IPS DF 6.9 (cell line): ENCODE data around the gene TARDBP.
A peak's percentile ranks its signal among the peaks of the same experiment; 100 is the strongest.
"Not testable (repeated sequence)": the region's sequence is repeated elsewhere in the genome, so short reads cannot be mapped to it uniquely, and the experiment has no call there.

Experiments
- DNase-seq: peaks from one replicate; pipeline ENCODE4 v3.0.0-alpha.2; 2013; ENCODE audit warnings: low read depth, low spot score
- H3K27ac ChIP-seq: one replicate; pipeline ENCODE4 v1.5.1; 2013; ENCODE audit warnings: low read length, control low read depth
- H3K27me3 ChIP-seq: 2 replicates; pipeline ENCODE4 v1.6.1; 2013; ENCODE audit warnings: mild to moderate bottlenecking, low read length; ENCODE audit not compliant: control insufficient read depth, insufficient read depth
- H3K36me3 ChIP-seq: 2 replicates; pipeline ENCODE4 v1.6.1; 2013; ENCODE audit warnings: low read length; ENCODE audit not compliant: control insufficient read depth, insufficient read depth
- H3K4me1 ChIP-seq: 2 replicates; pipeline ENCODE4 v1.6.1; 2013; ENCODE audit warnings: low read length; ENCODE audit not compliant: control insufficient read depth, insufficient read depth
- H3K4me3 ChIP-seq: 2 replicates; pipeline ENCODE4 v1.5.1; 2013; ENCODE audit warnings: mild to moderate bottlenecking, low read length
- H3K9me3 ChIP-seq: 2 replicates; pipeline ENCODE4 v1.6.1; 2013; ENCODE audit warnings: low read length, inconsistent platforms; ENCODE audit not compliant: control insufficient read depth, insufficient read depth
- WGBS: extraction: QIAGEN DNeasy Blood & Tissue Kit; methylation state at CpG from one replicate; pipeline ENCODE4 v1.1.7; 2013; ENCODE audit warnings: mixed read lengths, missing lambda C conversion rate; ENCODE audit not compliant: insufficient read length, insufficient coverage; 5-methylcytosine and 5-hydroxymethylcytosine counted together

TARDBP gene

DNA sequence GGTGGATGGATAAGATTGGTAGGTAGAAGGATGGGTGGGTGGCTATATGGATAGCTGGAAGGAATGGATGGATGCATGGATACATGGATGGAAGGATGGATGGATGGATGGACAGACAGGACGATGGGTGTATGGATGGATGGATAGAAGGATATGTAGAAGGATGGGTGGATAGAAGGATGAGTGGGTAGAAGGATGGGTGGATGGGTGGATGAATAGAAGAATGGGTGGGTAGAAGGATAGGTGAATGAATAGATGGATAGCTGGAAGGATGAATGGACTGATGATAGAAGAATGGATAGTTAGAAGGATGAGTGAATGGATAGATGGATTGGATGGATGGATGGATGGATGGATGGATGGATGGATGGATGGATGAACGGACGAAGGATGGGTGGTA, 29.6 kb downstream of the TARDBP start:
- no peak overlapping the region for H3K27ac ChIP-seq
- WGBS = 100% methylated on average over 1 of the region's 3 CpGs

DNA sequence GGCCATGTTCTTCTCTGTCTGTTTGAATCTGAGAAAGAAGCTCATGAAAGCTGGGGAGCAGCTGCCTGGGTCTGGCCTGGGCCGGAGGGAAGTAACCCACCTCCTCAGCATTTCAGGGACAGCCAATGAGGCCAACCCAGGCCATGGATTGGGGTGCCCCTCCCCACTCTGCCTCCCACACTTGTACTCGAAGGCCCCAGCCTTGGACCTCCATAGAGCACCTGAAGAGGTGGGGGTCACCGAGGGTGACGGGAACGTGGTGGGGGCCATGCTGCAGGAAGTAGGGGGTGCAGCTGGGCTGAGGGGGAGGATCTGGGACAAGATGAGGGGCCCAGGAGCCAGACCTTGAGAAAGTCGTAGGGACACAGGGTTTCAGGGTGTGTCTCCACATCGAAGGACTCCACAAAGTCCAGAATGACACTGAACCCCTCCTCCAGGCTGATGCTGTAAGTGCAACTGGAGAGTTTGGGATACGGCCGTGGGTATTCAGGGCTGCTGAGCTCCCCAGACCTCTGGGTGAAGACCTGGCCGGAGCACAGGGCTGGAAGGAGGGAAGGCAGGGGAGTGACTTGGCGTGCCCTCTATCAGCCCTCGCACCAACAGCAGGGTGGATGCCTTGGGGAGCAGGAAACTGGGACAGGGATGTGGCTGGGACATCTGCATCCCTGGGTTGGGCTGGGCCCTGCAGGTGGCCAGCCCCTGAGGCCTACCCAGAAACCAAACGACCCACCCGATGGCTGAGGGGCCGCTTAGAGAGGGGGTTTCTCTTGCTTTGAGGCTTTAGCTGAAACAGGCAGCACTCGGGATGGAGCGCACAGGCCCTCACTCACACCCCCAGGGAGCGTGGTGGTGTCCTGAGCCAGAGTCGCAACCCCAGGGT, 30.8 kb downstream of the TARDBP start:
- DNase-seq = no peak
- no peaks in the 10 kb centered on the region for H3K27me3 ChIP-seq
- H3K27ac ChIP-seq = no peak overlapping the region
- no peak overlapping the region for H3K4me3 ChIP-seq
- WGBS = no CpG with 5 or more reads among the region's 19 CpGs
- H3K36me3 ChIP-seq = no peaks in the 10 kb centered on the region
- no peaks in the 10 kb centered on the region for H3K9me3 ChIP-seq
- no peaks in the 10 kb centered on the region for H3K4me1 ChIP-seq

More for the DNA sequence above, 29.6 kb downstream of the TARDBP start:
- Histone ChIP-seq H3K4me3 (no peak overlapping the region), H3K27me3 (no peaks in the 10 kb centered on the region), H3K9me3 (no peaks in the 10 kb centered on the region), H3K4me1 (no peaks in the 10 kb centered on the region), H3K36me3 (no peaks in the 10 kb centered on the region)
- DNase-seq = no peak

DNA sequence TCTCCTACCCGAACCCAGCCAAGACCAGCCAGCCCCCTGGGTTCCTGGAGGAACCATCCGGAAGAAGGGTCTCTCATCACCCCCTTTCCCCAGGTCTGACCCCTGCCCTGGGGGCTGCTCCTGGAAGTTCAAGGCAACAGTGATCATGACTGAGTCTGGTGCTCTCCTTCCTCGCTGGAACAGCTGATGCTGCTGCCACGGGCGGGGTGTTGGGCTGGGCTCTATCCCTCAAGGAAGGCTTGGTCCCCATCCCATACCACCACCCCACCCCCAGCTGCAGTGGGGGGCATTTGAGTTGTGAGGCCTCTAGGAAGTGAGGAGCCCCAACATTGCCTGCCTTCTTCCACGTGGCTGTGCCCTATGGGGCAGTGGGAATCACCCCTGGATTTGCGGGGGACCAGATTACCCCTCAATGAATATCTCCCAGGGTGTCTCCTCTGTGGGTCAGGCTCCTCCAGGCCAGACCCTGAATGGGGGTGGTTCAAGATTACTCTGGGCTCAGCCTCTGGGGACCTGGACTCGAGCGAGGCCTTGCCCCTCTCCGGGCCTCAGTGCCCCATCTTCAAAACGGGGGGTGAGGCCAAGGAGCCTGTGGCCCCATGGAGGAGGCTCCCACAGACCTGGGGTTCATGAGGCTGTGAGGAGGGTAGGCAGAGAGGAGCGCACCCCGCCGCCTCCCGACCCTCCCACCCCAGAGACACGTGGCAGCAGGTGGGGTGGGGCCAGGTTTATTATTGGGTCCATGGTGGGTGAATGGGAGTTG, 31.8 kb downstream of the TARDBP start:
- no peak overlapping the region for H3K27ac ChIP-seq
- no peaks in the 10 kb centered on the region for H3K27me3 ChIP-seq
- no peak for DNase-seq
- no peaks in the 10 kb centered on the region for H3K4me1 ChIP-seq
- no peak overlapping the region for H3K4me3 ChIP-seq
- H3K9me3 ChIP-seq = no peaks in the 10 kb centered on the region
- H3K36me3 ChIP-seq = no peaks in the 10 kb centered on the region
- no CpG with 5 or more reads among the region's 16 CpGs for WGBS

DNA sequence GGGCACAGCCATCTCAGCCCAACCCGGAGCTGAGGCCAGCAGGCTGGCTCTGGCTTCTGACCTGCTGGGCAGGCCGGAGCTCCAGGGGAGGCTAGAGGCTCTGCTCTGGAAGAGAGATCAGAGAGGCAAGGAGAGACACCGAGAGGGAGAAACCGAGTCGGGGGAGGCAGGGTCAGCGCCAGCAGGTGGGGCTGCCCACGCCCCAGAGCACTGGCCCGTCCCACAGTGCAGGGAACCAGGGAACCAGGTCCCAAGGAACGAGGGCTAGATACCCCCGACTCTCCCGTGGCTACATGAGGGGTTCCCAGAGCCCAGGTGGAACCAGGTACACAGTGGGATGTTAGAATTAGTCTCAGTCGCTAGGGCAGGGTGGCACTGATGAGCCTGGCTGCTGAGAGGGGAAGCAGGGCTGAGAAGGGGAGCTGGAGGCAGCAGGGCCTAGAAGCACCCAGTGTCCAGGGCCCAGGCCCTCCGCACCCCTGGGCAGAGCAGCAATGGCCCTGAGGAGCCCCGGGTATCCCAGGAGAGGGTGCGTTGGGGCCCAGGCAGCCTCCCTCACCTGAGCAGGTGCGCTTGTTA, 32.5 kb downstream of the TARDBP start:
- Histone ChIP-seq H3K4me1 (no peaks in the 10 kb centered on the region), H3K27me3 (no peaks in the 10 kb centered on the region), H3K27ac (no peak overlapping the region), H3K9me3 (no peaks in the 10 kb centered on the region), H3K4me3 (no peak overlapping the region), H3K36me3 (no peaks in the 10 kb centered on the region)
- DNase-seq = no peak
- no CpG with 5 or more reads among the region's 16 CpGs for WGBS

DNA sequence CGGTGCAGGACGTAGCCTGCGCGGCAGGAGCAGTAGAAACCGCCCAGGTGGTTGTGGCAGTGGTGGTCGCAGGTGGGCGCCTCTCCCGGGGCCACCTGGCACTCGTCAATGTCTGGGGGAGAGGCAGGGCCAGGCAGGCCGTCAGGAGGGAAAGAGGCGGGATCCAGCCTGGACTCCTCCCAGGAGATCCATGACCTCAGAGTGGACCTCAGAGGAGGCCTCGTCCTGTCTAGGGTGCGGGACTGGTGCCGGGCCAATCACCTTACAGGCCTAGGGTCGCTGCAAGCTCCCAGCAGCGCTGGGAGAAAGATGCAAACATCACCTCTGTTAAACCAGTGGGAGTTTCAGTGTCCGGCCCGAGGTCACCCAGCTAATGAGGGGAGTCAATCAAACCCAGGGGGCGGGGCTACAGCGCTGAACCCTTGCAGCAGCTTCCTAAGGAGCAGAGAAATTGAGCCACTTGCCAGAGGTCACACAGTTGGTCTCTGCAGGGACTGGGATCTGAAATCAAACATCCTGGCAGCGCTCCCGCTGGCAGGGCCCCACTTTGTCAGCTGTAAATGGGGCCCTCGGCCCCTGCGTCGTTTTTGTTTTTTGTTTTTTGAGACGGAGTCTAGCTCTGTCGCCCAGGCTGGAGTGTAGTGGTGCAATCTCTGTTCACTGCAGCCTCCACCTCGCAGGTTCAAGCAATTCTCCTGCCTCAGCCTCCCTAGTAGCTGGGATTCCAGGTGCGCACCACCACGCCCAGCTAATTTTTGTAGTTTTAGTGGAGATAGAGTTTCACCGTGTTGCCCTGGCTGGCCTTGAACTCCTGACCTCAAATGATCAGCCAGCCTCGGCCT, 33.2 kb downstream of the TARDBP start:
- no peak overlapping the region for H3K4me3 ChIP-seq
- DNase-seq = peak; percentile 22

DNA sequence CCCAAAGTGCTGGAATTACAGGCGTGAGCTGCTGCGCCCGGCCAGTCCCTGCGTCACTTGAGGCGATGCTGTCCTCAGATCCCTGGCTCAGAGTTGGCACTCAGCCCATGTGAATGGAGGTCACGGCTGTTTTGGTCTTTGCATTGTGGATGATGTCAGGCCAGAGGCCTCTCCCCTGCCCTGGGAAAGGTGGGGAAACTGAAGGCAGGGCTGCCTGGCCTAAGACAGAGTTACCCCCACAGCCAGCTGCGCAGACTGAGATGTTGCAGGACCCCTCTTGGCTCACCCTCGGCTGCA, 33.8 kb downstream of the TARDBP start:
- no peak for DNase-seq
- no peak overlapping the region for H3K27ac ChIP-seq
- no CpG with 5 or more reads among the region's 8 CpGs for WGBS
- no peaks in the 10 kb centered on the region for H3K4me1 ChIP-seq
- no peaks in the 10 kb centered on the region for H3K9me3 ChIP-seq
- H3K27me3 ChIP-seq = no peaks in the 10 kb centered on the region
- H3K4me3 ChIP-seq = no peak overlapping the region
- H3K36me3 ChIP-seq = no peaks in the 10 kb centered on the region

More for the DNA sequence above, 33.2 kb downstream of the TARDBP start:
- no peaks in the 10 kb centered on the region for H3K36me3 ChIP-seq
- H3K27me3 ChIP-seq = no peaks in the 10 kb centered on the region
- no peaks in the 10 kb centered on the region for H3K9me3 ChIP-seq
- WGBS = no CpG with 5 or more reads among the region's 32 CpGs
- H3K27ac ChIP-seq = no peak overlapping the region
- no peaks in the 10 kb centered on the region for H3K4me1 ChIP-seq

DNA sequence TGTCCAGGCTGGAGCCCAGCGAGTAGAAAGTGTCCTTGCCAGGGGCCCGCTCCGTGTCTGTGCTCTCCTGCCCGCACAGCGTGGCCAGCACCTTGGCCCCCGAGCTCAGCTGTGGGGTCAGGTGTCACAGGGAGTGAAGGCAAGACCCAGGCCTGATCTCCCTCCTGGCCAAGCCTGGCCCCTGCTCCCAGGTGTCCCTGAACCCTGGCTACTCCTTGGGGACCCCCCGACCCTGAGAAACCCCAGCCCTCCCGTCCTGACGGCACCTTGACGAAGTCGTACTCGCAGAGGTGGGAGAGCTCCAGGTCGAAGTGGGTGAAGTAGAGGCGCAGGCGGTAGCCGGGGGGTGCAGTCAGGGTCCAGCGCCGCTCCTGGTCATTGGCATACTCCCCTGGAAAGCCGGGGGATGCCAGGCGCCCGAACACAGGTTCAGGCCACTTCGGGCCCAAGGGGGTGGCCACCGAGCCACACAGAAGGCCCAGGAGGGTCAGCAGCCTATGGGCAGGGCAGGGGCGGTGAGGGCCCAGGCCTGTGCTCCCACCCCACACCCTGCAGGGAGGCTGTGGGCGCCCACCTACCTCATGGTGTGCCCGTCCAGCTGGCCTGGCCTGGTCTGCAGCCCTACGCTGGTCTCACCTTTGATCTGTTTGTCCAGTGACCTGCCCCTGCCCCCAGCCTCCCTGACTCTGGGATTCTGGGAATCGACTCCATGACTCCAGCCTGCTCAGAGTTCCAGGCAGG, 34.3 kb downstream of the TARDBP start, which contains the start of gene MASP2:
Gene MASP2, minus strand, starts transcription at position 615 of the 741 bp plus-strand sequence. Its CDS starts 32 bp downstream, at position 583.
- WGBS = no CpG with 5 or more reads among the region's 28 CpGs
- no peaks in the 10 kb centered on the region for H3K27me3 ChIP-seq
- no peaks in the 10 kb centered on the region for H3K36me3 ChIP-seq
- H3K4me1 ChIP-seq = no peaks in the 10 kb centered on the region
- H3K9me3 ChIP-seq = no peaks in the 10 kb centered on the region
- DNase-seq = no peak
- H3K4me3 ChIP-seq = no peak within 1 kb of the TSS
- no peak within 1 kb of the TSS for H3K27ac ChIP-seq

DNA sequence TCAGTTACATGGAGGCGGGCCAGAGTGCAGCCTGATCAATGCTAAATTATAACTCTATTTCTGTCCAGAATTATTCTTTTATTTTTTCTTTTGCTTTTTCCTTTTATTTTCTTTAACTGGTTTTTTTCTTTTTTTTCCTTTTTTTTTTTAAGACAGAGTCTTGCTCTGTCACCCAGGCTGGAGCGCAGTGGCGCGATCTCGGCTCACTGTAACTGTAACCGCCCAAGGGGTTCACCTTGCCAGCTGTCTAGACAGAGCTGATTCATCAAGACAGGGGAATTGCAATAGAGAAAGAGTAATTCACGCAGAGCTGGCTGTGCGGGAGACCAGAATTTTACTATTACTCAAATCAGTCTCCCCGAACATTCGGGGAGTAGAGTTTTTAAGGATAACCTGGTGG, 38.7 kb downstream of the TARDBP start:
- H3K36me3 ChIP-seq = peaks cover 11% of the 10 kb centered on the region
- DNase-seq, H3K9me3 ChIP-seq, H3K4me3 ChIP-seq, H3K4me1 ChIP-seq, H3K27me3 ChIP-seq, H3K27ac ChIP-seq: not testable (repeated sequence)
- no CpG with 5 or more reads among the region's 10 CpGs for WGBS

DNA sequence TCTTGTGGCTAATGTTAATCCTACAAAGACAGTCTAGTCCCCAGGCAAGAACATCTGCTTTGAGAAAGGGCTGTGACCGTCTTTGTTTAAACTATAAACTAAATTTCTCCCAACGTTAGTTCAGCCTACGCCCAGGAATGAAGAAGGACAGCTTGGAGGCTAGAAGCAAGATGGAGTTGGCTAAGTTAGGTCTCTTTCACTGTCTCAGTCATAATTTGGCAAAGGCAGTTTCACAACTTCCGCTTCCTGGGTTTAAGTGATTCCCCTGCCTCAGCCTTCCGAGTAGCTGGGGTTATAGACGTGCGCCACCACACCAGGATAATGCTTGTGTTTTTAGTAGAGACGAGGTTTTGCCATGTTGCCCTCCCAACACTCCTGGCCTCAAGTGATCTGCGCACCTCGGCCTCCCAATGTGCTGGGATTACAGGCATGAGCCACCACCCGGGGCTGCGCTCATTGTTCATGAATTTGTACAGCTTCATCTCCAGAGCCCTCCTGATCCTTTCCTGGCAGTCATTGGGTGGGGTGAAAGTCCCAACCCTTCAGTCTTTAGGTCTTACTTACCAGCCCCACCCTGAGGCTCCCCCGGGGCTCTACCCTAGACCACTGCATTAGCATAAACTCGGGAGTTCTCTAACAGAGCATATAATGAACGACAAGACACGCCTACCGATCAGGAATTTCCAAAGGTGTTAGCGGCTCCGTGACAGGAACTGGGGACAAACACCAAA, 39.5 kb downstream of the TARDBP start:
- H3K4me3 ChIP-seq = no peak overlapping the region
- no peak overlapping the region for H3K27ac ChIP-seq
- peaks cover 14% of the 10 kb centered on the region for H3K36me3 ChIP-seq
- no peaks in the 10 kb centered on the region for H3K9me3 ChIP-seq
- no peak for DNase-seq
- no peaks in the 10 kb centered on the region for H3K27me3 ChIP-seq
- peaks cover 4% of the 10 kb centered on the region; the same call in 1 of the 2 replicates for H3K4me1 ChIP-seq
- WGBS = no CpG with 5 or more reads among the region's 19 CpGs
